Uterus (tissue), 4 donors: ENCODE data around the gene SMARCAL1. TPM values are rescaled to one million over a fixed set of nuclear protein-coding genes. Genes with fewer than 3 reads are reported as not detected.
A peak's percentile ranks its signal among the peaks of the same experiment; 100 is the strongest.

Experiments
- DNase-seq, 2 donors: peaks; one replicate each; pipeline ENCODE4 v3.0.0-alpha.2; 2019 to 2020
- H3K27ac ChIP-seq, 2 donors: fragments of 200-600 bp; sonication (generic); 1 replicate in 1 of 2; 2 replicates in 1 of 2; pipeline ENCODE4 v1.5.1; 2016 to 2018
- H3K27me3 ChIP-seq, 2 donors: fragments of 200-600 bp; sonication (generic); one replicate each; pipeline ENCODE4 v1.5.1; 2018 to 2019; ENCODE audit warnings: control low read depth in 1 of 2
- H3K36me3 ChIP-seq, 2 donors: fragments of 200-600 bp; sonication (generic); one replicate each; pipeline ENCODE4 v1.5.1; 2019; ENCODE audit warnings: control low read depth in 1 of 2
- H3K4me1 ChIP-seq, 2 donors: fragments of 200-600 bp; sonication (generic); one replicate each; pipeline ENCODE4 v1.5.1; 2018 to 2019; ENCODE audit warnings: control low read depth in 1 of 2
- H3K4me3 ChIP-seq, 2 donors: fragments of 200-600 bp; sonication (generic); 1 replicate in 1 of 2; 2 replicates in 1 of 2; pipeline ENCODE4 v1.5.1; 2018 to 2019; ENCODE audit warnings: mild to moderate bottlenecking in 1 of 2
- H3K9me3 ChIP-seq, 2 donors: fragments of 200-600 bp; sonication (generic); one replicate each; pipeline ENCODE4 v1.5.1; 2019; ENCODE audit warnings: control low read depth in 1 of 2
- POLR2A ChIP-seq, 2 donors: fragments of 450-650 bp; IDR thresholded peaks; one replicate each; pipeline ENCODE4 v1.6.1; 2016; ENCODE audit warnings: antibody characterized with exemption in 2 of 2, mild to moderate bottlenecking in 1 of 2, moderate library complexity in 1 of 2
- intact Hi-C: fragments of 100-400 bp; cut with DNase I; formaldehyde crosslinking; loops from one replicate; pipeline ENCODE4 v1.15.1; 2023; ENCODE audit warnings: low total_unique reads
- total RNA-seq, 4 donors: library from RNA; depleted of rRNA in 3 of 4; stranded (reverse); fragments of >200 nt in 3 of 4; gene quantifications; one replicate each; pipeline versions ENCODE4 v1.1.0 to v1.2.4, GENCODE V29; 2014 to 2023
- TF ChIP-seq, protein P1 (sequence below), 4 experiments: fragments of 200-600 bp in 2 of 4; fragments of 450-650 bp in 2 of 4; sonication (generic) in 2 of 4; IDR thresholded peaks; one replicate each; pipeline ENCODE4 v1.5.1; 2016 to 2019; ENCODE audit warnings: antibody characterized with exemption in 4 of 4, mild to moderate bottlenecking in 2 of 4, moderate library complexity in 1 of 4
- donor health status: DM: yes; HTN: yes; CAD: no.

Gene SMARCAL1
- total RNA-seq, 4 donors from 2014 or later = 8.5 to 25.1 (median 15.5) TPM

DNA sequence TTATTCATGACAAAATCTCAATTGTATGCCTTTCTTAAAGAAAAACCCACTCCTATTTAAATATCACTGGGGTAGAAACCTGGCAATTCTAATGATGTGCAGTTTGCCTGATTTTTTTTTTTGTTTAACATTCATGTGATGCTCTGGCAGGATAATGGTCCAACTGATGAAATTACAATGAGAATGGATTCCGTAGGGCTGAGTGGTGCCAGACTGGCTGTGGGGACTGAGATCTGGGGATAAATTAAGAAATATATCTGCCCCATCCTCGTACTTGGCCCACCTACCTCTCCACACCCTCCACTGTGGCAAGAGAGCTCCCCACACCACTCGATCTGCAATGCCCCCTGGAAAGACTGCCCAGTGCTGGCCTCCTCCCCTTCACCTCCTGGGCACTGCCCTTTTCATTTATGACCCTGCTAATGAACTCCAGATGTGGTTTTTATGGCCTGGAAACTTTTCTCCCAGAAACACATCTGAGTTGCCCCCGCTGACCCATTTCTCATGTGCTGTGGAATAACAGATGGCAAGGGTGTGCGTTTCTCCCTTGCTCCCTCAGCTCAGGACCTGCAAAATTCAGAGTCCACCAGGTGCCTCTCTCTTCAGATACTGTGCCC, 53.4 kb downstream of the SMARCAL1 start:
- H3K27ac ChIP-seq = no peak overlapping the region

DNA sequence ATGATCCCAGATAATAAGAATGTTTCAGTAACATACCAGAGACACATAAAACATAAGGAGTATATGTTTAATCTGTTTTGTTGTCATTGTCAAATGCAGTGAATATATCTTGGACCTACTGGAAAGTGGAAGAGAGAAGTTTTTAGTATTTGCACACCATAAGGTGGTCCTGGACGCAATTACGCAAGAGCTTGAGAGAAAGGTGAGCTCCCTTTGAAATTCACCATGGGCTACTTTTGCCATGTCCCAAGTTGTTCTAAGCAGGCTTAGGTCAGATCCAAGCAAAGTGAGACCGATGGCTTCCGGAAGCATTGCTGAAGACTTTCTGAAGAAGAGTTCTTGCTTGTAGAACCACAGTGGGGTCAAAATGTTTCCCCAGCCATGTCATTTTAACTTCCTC, 55.6 kb downstream of the SMARCAL1 start:
- intact Hi-C loops = no loop called here
- Histone ChIP-seq H3K36me3 (no peaks in the 10 kb centered on the region), H3K4me3 (no peak overlapping the region)

More for the DNA sequence above, 53.4 kb downstream of the SMARCAL1 start:
- H3K9me3 ChIP-seq = no peaks in the 10 kb centered on the region
- H3K27me3 ChIP-seq = no peaks in the 10 kb centered on the region
- intact Hi-C loops = no loop called here
- no peaks in the 10 kb centered on the region for H3K4me1 ChIP-seq
- no peaks in the 10 kb centered on the region for H3K36me3 ChIP-seq
- H3K4me3 ChIP-seq = no peak overlapping the region
- TF ChIP-seq POLR2A (IDR thresholded peaks at IDR 0.05) = no peak
- TF ChIP-seq, protein P1, sequence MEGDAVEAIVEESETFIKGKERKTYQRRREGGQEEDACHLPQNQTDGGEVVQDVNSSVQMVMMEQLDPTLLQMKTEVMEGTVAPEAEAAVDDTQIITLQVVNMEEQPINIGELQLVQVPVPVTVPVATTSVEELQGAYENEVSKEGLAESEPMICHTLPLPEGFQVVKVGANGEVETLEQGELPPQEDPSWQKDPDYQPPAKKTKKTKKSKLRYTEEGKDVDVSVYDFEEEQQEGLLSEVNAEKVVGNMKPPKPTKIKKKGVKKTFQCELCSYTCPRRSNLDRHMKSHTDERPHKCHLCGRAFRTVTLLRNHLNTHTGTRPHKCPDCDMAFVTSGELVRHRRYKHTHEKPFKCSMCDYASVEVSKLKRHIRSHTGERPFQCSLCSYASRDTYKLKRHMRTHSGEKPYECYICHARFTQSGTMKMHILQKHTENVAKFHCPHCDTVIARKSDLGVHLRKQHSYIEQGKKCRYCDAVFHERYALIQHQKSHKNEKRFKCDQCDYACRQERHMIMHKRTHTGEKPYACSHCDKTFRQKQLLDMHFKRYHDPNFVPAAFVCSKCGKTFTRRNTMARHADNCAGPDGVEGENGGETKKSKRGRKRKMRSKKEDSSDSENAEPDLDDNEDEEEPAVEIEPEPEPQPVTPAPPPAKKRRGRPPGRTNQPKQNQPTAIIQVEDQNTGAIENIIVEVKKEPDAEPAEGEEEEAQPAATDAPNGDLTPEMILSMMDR (IDR thresholded peaks at IDR 0.05) = no peak
- DNase-seq = no peak

DNA sequence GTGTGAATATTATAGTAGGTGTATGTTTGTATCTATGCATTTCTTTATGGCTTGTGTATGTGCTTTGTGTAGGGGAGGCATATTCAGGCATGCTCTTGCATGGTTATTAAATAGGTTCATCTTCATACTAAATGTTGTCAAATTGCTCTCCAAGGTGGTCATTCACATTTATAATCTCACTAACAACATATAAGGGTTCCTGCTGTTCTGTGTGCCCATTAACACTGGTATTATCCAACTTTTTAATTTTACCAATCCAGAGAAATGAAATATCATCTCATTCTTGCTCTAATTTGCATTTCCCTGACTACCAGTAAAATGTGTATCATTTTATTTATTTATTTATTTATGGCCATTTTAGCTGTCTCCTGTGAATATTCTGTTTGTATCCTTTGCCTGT, 57.4 kb downstream of the SMARCAL1 start:
- H3K36me3 ChIP-seq = no peaks in the 10 kb centered on the region
- no peaks in the 10 kb centered on the region for H3K9me3 ChIP-seq
- intact Hi-C loops = no loop called here
- H3K4me1 ChIP-seq = no peaks in the 10 kb centered on the region
- no peak for DNase-seq
- H3K27ac ChIP-seq = no peak overlapping the region
- H3K4me3 ChIP-seq = no peak overlapping the region
- TF ChIP-seq, protein P1 (IDR thresholded peaks at IDR 0.05) = no peak
- TF ChIP-seq POLR2A (IDR thresholded peaks at IDR 0.05) = no peak
- H3K27me3 ChIP-seq = no peaks in the 10 kb centered on the region

More for the DNA sequence above, 55.6 kb downstream of the SMARCAL1 start:
- H3K27me3 ChIP-seq = no peaks in the 10 kb centered on the region
- no peaks in the 10 kb centered on the region for H3K4me1 ChIP-seq
- H3K27ac ChIP-seq = peak overlapping the region; percentile 4 to 18
- DNase-seq = no peak
- H3K9me3 ChIP-seq = no peaks in the 10 kb centered on the region
- no peak for TF ChIP-seq POLR2A (IDR thresholded peaks at IDR 0.05)
- TF ChIP-seq, protein P1 (IDR thresholded peaks at IDR 0.05) = no peak

DNA sequence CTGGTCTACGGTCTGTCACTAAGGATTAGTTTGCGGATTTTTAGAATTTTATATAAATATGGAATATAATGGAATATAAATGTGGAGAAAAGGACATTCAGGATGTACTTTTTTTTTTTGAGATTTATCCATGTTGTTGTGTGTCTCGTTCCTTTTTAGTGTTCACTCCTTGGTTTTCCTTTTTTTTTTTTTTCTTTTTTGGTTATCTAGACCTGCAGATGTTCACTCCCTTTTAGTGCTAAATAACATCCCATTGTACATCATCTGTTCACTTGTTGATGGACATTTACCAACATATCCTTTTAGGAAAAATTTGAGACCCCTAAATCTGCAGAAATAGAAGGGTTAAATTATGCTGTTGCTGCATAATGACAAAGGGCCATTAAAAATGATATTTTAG, 60.9 kb downstream of the SMARCAL1 start:
- H3K27ac ChIP-seq = no peak overlapping the region
- H3K4me1 ChIP-seq = no peaks in the 10 kb centered on the region
- H3K27me3 ChIP-seq = no peaks in the 10 kb centered on the region
- TF ChIP-seq POLR2A (IDR thresholded peaks at IDR 0.05) = no peak
- TF ChIP-seq, protein P1 (IDR thresholded peaks at IDR 0.05) = no peak
- intact Hi-C loops = no loop called here
- H3K4me3 ChIP-seq = no peak overlapping the region
- DNase-seq = no peak
- no peaks in the 10 kb centered on the region for H3K9me3 ChIP-seq
- no peaks in the 10 kb centered on the region for H3K36me3 ChIP-seq

DNA sequence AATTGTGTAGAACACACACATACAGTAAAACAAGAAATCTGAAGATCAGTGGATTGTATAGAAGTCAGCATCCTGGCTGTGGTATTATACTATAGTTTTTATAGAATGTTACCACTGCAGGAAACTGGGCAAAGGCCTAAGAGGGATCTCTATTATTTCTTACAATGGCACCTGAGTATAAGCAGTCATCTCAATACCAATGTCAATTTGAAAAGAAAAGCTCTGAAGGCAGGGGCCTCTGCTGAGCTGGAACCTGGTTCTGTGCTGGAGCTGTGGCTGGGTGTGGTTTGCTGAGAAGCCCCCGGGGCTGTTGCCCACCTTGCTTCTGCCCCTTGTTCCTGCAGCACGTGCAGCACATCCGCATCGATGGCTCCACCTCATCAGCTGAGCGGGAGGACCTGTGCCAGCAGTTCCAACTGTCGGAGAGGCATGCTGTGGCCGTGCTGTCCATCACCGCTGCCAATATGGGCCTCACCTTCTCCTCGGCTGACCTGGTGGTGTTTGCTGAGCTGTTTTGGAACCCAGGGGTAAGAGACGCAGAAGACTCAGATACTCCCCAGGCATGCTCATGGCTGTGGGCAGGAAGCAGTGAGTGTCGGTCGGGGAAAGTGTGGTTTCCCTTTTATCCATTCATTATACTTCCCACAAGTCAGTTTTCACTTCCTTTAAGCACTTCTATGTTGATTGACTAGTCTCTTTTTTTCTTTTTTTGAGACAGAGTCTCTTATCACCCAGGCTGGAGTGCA, 62.8 kb downstream of the SMARCAL1 start:
- TF ChIP-seq POLR2A (IDR thresholded peaks at IDR 0.05) = no peak
- TF ChIP-seq, protein P1 (IDR thresholded peaks at IDR 0.05) = no peak
- no peak for DNase-seq
- no peaks in the 10 kb centered on the region for H3K9me3 ChIP-seq
- no peaks in the 10 kb centered on the region for H3K27me3 ChIP-seq
- H3K36me3 ChIP-seq = no peaks in the 10 kb centered on the region
- no peak overlapping the region for H3K4me3 ChIP-seq
- no peak overlapping the region for H3K27ac ChIP-seq
- intact Hi-C loops = no loop called here
- H3K4me1 ChIP-seq = no peaks in the 10 kb centered on the region
